Measurements from ENCODE around the gene DOCK7. TPM values are rescaled to one million over a fixed set of nuclear protein-coding genes. Genes with fewer than 3 reads are reported as not detected.

The DOCK7 gene
- total and polyA plus RNA-seq, 2 of the 13 experiments (the other 11 are each of a cell fraction or from before 2014, with no cell fraction given): 45.7 to 67.2 TPM

GRCh38 chr1:62448221-62448933 lies 239.8 kb downstream of the DOCK7 start:
- in situ Hi-C loops (cut with HindIII; ENCODE audit: extremely low pct_ligation_motif_present, low pct_unique_long_range_greater_than_20kb) (no loop called here), intact Hi-C loops (cut with micrococcal nuclease; ENCODE audit: unreplicated experiment) (no loop called here)
- 97% methylated on average over 3 of the region's 3 CpGs for WGBS (ENCODE audit: low lambda C conversion rate)
- no peak for TF ChIP-seq ZNF678 (CRISPR knock-in tag; IDR thresholded peaks at IDR 0.05)
- TF ChIP-seq JARID2 (CRISPR knock-in tag; IDR thresholded peaks at IDR 0.05; ENCODE audit: insufficient replicate concordance): no peak
- Histone ChIP-seq H3K9me3 (ENCODE audit: low read length) (no peaks in the 10 kb centered on the region), H3K27me3 (ENCODE audit: control insufficient read depth in 1 of 2, insufficient read depth in 2 of 2, low read length in 2 of 2) (no peaks in the 10 kb centered on the region), H3K27ac (ENCODE audit: extremely low read length, insufficient read depth, low read length) (no peak overlapping the region), H3K4me1 (ENCODE audit: insufficient read depth, low read length) (no peaks in the 10 kb centered on the region), H3K4me2 (ENCODE audit: low read depth, low read length) (no peak overlapping the region), H3K36me3 (replicated peaks in 1 of 2; ENCODE audit: control insufficient read depth in 1 of 2, insufficient read depth in 2 of 2, low read length in 2 of 2) (peaks cover 8 to 77% of the 10 kb centered on the region in 2 experiments), H3K9ac (ENCODE audit: insufficient read depth, low read depth, low read length) (no peak overlapping the region), H3K79me2 (ENCODE audit: insufficient read depth, low read length) (peaks cover 8% of the 10 kb centered on the region), H3K4me3 (replicated peaks in 1 of 3; ENCODE audit: insufficient read depth in 1 of 3, low read depth in 2 of 3, low read length in 3 of 3) (no peak overlapping the region), H4K20me1 (ENCODE audit: insufficient read depth, low read length) (no peaks in the 10 kb centered on the region; the same call in 1 of the 2 replicates), H2AFZ (ENCODE audit: low read length) (no peak overlapping the region)
- ChIA-PET CTCF (ENCODE audit: low intra/inter-chr PET ratio, low total read pairs) (no interaction called here), POLR2A (no interaction called here)
- DNase-seq (ENCODE audit: low spot score) (no peak), FAIRE-seq (no peak), ATAC-seq (no peak)
- BruUV-seq (replicated peaks): no TSS peak

GRCh38 chr1:62444701-62445100 lies 243.5 kb downstream of the DOCK7 start:
- H3K9me3 ChIP-seq (ENCODE audit: low read length): no peaks in the 10 kb centered on the region
- H3K27me3 ChIP-seq (ENCODE audit: control insufficient read depth in 1 of 2, insufficient read depth in 2 of 2, low read length in 2 of 2): no peaks in the 10 kb centered on the region
- WGBS (ENCODE audit: low lambda C conversion rate): 100% methylated on average over 1 of the region's 1 CpG
- H3K79me2 ChIP-seq (ENCODE audit: insufficient read depth, low read length): peaks cover 45% of the 10 kb centered on the region
- no peak for FAIRE-seq
- H3K4me1 ChIP-seq (ENCODE audit: insufficient read depth, low read length): peaks cover 19% of the 10 kb centered on the region
- H3K36me3 ChIP-seq (replicated peaks in 1 of 2; ENCODE audit: control insufficient read depth in 1 of 2, insufficient read depth in 2 of 2, low read length in 2 of 2): peaks cover 9 to 79% of the 10 kb centered on the region in 2 experiments
- intact Hi-C loops (cut with micrococcal nuclease; ENCODE audit: unreplicated experiment) (no loop called here), in situ Hi-C loops (cut with HindIII; ENCODE audit: extremely low pct_ligation_motif_present, low pct_unique_long_range_greater_than_20kb) (no loop called here)
- ChIA-PET CTCF (ENCODE audit: low intra/inter-chr PET ratio, low total read pairs) (no interaction called here), POLR2A (no interaction called here)
- no peak for ATAC-seq
- no peak overlapping the region for H3K9ac ChIP-seq (ENCODE audit: insufficient read depth, low read depth, low read length)
- H3K4me3 ChIP-seq (replicated peaks in 1 of 3; ENCODE audit: insufficient read depth in 1 of 3, low read depth in 2 of 3, low read length in 3 of 3): no peak overlapping the region
- H2AFZ ChIP-seq (ENCODE audit: low read length): no peak overlapping the region
- TSS peak; percentile 9 for BruUV-seq (replicated peaks)
- H3K27ac ChIP-seq (ENCODE audit: extremely low read length, insufficient read depth, low read length): no peak overlapping the region
- no peaks in the 10 kb centered on the region for H4K20me1 ChIP-seq (ENCODE audit: insufficient read depth, low read length)
- H3K4me2 ChIP-seq (ENCODE audit: low read depth, low read length): no peak overlapping the region
- no peak for DNase-seq (ENCODE audit: low spot score)
- TF ChIP-seq SNRNP70 (IDR thresholded peaks at IDR 0.05; ENCODE audit: low read depth, low read length) (no peak), SALL1 (CRISPR knock-in tag; IDR thresholded peaks at IDR 0.05) (no peak), ZBTB3 (CRISPR knock-in tag; IDR thresholded peaks at IDR 0.05; ENCODE audit: borderline replicate concordance, low read depth) (no peak), ZNF432 (CRISPR knock-in tag; IDR thresholded peaks at IDR 0.05; ENCODE audit: borderline replicate concordance) (no peak), ZHX2 (IDR thresholded peaks at IDR 0.05; ENCODE audit: low read depth) (no peak), ZHX2 (CRISPR knock-in tag; IDR thresholded peaks at IDR 0.05; ENCODE audit: borderline replicate concordance) (no peak)

Measured in HepG2 (cell line).